ENCODE results near the gene LGALS3BP. TPM values are rescaled to one million over a fixed set of nuclear protein-coding genes. Genes with fewer than 3 reads are reported as not detected.

The LGALS3BP gene
- total and polyA plus RNA-seq, 2 of the 13 experiments (the other 11 are each of a cell fraction or from before 2014, with no cell fraction given): 137 to 332 TPM

- H4K20me1 ChIP-seq (ENCODE audit: insufficient read depth, low read length): peaks cover 14% of the 10 kb centered on the region; the same call in 1 of the 2 replicates
- peak overlapping the region; percentile 90 for H3K9ac ChIP-seq (ENCODE audit: insufficient read depth, low read depth, low read length)
- in situ Hi-C loops (cut with HindIII; ENCODE audit: extremely low pct_ligation_motif_present, low pct_unique_long_range_greater_than_20kb) (no loop called here), intact Hi-C loops (cut with micrococcal nuclease; ENCODE audit: unreplicated experiment) (no loop called here)
- no peak overlapping the region for H3K27ac ChIP-seq (ENCODE audit: extremely low read length, insufficient read depth, low read length)
- FAIRE-seq (no peak), DNase-seq (ENCODE audit: low spot score) (no peak), ATAC-seq (no peak)
- peaks cover 53% of the 10 kb centered on the region for H3K4me1 ChIP-seq (ENCODE audit: insufficient read depth, low read length)
- H3K36me3 ChIP-seq (replicated peaks in 1 of 2; ENCODE audit: control insufficient read depth in 1 of 2, insufficient read depth in 2 of 2, low read length in 2 of 2): peaks cover 9 to 37% of the 10 kb centered on the region in 2 experiments
- H3K79me2 ChIP-seq (ENCODE audit: insufficient read depth, low read length): peaks cover 23% of the 10 kb centered on the region
- no peak overlapping the region for H2AFZ ChIP-seq (ENCODE audit: low read length)
- peak overlapping the region; percentile 73 to 84 (median 81) for H3K4me3 ChIP-seq (replicated peaks in 1 of 3; ENCODE audit: insufficient read depth in 1 of 3, low read depth in 2 of 3, low read length in 3 of 3)
- ChIA-PET CTCF (ENCODE audit: low intra/inter-chr PET ratio, low total read pairs) (no interaction called here), POLR2A (interaction anchor here (1.0 to 4.6 kb wide), 12 partner anchors 8 to 140 kb away, joined by 3 to 51 read pairs (median 14); partner anchors contain the start of gene CANT1)
- WGBS (ENCODE audit: low lambda C conversion rate): 71% methylated on average over 18 of the region's 21 CpGs
- peak overlapping the region; percentile 96 for H3K4me2 ChIP-seq (ENCODE audit: low read depth, low read length)
- no peaks in the 10 kb centered on the region for H3K9me3 ChIP-seq (ENCODE audit: low read length)
- no peaks in the 10 kb centered on the region; a peak in 1 of 5 replicates for H3K27me3 ChIP-seq (ENCODE audit: control insufficient read depth in 1 of 2, insufficient read depth in 2 of 2, low read length in 2 of 2)
- no TSS peak for BruUV-seq (replicated peaks)
- 0 out of 2 replicates have a peak, but pooled peaks have one; percentile 39 for TF ChIP-seq PCBP1 (IDR thresholded peaks at IDR 0.05; ENCODE audit: borderline replicate concordance, low read depth, low read length)
- TF ChIP-seq KMT2B (CRISPR knock-in tag; IDR thresholded peaks at IDR 0.05): no peak
- TF ChIP-seq ZNF687 (CRISPR knock-in tag; IDR thresholded peaks at IDR 0.05): peak; percentile 53; the same call in 1 of the 2 replicates
- peak; percentile 30; the same call in 1 of the 2 replicates for TF ChIP-seq DZIP1 (CRISPR knock-in tag; IDR thresholded peaks at IDR 0.05)
- TF ChIP-seq ZFP36L1 (CRISPR knock-in tag; IDR thresholded peaks at IDR 0.05): 0 out of 2 replicates have a peak, but pooled peaks have one; percentile 55
- 0 out of 2 replicates have a peak, but pooled peaks have one; percentile 27 for TF ChIP-seq MEIS2 (CRISPR knock-in tag; IDR thresholded peaks at IDR 0.05)
- TF ChIP-seq ZNF280D (CRISPR knock-in tag; IDR thresholded peaks at IDR 0.05): no peak
- TF ChIP-seq ZNF788 (CRISPR knock-in tag; IDR thresholded peaks at IDR 0.05; ENCODE audit: borderline replicate concordance): 0 out of 2 replicates have a peak, but pooled peaks have one; percentile 1
- no peak for TF ChIP-seq FOXP1 (IDR thresholded peaks at IDR 0.05)
- TF ChIP-seq FOXP1 (CRISPR knock-in tag; IDR thresholded peaks at IDR 0.05): no peak
Observed at GRCh38 chr17:78977997-78978973, 1.4 kb downstream of the LGALS3BP start.

Data from HepG2 (cell line).